Tongue (tissue), 2 donors: ENCODE measurements around the gene NAT14. TPM values are rescaled to one million over a fixed set of nuclear protein-coding genes. Genes with fewer than 3 reads are reported as not detected.

Experiments used
- DNase-seq: peaks from one replicate; pipeline ENCODE4 v3.0.0-alpha.2; 2015
- total RNA-seq: library from RNA; depleted of rRNA; stranded (reverse); fragments of >200 nt; gene quantifications from one replicate; pipeline ENCODE4 v1.2.3, GENCODE V29; 2014

NAT14 gene
- total RNA-seq, 1 donor from 2014 or later = 12.0 TPM

DNA sequence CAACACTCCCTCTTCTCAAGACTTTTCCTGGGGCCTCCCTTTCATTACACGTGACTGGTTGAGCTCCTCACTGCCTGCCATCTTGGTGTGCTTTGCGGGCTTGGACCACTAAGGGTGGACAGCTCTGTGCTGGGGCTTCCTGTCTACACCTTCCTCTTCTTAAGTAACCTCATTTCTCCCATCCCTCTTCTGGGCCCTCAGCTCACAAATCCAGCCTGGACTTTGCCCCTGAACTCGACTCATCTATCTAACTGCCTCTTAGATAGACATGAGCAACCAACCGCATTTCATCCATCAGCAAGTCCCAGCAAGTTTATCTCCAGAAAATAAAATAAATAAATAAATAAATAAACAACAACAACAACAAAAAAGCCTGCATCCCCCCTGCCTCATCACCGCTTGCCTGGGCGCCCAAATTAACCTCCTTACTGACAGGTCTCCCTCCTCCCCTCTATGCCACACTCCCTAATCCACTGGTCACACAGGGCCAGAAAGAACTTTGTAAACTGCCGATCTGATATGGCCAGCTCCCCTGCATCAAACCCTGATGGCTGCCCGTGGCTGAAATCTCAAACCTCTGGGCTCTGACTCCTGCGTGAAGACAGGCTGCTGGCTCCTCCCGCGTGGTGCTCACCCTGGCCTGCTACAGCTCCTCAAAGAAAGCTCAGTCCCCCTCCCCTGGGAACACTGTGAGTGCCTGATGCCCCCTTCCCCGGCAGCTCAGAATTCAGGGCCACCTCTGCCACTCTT is 31.3 kb upstream of the NAT14 start:
- DNase-seq = no peak

DNA sequence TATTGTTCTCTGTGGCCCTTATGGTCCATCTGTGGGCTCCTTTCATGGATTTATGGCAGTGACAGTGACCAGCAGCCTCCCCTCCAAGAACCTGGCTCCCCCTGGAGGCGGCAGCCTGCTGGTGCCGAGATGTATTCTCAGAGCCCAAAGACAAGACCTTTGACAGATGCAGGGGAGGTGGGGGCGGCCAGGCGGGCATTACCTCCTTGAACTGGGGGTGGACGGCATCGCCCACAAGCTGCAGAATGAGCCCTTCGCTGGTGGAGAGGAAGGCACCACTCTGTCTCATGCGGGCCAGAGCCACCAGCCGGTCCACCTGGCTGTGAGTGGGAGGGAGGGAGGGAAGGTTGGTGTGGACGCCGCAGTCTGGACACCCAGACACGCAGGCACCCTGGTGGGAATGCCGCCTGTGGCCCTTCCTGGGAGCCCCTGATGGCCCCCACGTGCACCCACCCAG is 30.2 kb upstream of the NAT14 start:
- DNase-seq = no peak

DNA sequence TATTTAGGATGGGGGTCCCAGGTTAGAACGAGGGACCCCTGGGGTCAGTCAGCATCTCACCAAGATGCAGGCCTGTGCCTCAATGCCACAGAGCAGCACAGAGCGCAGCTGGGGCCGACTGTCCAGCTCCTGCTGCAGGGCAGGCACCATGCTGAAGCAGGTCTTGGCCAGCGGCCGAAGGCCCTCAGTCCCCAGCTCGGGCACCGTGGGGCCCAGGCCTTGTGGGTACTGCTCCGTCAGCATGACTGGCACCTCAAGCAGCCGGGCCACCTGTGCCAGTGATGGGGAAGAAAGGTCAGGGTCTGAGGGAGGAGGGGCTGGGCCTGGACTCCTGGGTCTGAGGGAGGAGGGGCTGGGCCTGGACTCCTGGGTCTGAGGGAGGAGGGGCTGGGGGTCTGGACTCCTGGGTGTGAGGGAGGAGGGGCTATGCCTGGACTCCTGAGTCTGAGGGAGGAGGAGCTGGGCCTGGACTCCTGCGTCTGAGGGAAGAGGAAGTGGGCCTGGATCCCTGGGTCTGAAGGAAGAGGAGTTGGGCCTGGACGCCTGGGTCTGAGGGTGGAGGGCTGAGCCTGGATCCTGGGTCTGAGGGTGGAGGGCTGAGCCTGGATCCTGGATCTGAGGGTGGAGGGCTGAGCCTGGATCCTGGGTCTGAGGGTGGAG is 29.3 kb upstream of the NAT14 start:
- no peak for DNase-seq

DNA sequence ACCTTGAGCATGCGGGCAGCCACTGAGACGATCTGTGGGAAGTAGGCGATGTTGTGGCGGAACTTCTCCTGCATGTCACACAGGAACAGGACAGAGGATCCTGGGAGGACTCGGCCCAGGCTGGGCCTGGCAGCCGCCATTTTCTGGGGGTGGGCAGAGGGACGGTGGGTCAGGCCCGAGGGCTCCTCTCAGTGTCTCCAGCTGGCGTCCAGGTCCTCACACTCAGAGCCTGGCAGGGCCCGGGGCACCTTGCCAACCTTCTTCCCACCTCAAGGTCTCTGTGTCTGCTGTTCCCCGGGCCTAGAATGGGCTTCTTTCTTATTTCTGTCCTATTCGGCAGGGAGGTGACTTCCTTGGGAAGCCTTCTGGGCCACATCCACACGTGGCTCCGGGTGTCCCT is 28.6 kb upstream of the NAT14 start:
- DNase-seq = no peak

DNA sequence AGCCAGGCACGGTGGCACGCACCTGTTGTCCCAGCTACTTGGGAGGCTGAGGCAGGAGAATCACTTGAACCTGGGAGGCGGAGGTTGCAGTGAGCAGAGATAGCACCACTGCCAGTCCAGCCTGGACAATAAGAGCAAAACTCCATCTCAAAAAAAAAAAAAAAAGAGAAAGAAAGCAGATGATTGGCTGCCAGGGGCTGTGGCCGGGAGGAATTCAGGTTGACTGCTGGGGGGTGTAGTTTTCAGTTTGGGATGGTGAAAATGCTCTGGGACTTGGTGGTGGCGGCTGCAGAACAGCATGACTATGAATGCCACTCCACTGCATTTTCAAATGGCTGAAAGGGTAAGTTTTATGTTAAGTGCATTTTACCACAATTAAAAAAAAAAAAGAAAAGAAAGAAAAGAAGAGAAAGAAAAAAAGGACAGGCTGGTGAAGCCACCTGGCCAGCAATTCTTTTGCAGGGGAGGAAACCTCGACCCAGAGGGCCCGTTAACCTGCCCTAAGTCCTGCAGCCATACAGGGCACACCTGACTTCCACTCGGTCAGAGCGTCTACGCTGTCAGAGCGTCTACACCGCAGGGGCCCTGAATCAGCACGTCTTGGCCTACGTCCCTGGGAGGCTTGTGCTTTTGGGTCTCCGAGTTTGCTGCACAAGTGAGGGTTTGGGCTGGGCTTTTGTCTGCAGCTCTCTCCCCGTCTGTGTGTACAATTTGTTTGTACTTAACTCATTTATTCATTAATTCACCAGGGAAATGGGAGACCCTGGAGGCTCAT is 27.1 kb upstream of the NAT14 start:
- DNase-seq = no peak

DNA sequence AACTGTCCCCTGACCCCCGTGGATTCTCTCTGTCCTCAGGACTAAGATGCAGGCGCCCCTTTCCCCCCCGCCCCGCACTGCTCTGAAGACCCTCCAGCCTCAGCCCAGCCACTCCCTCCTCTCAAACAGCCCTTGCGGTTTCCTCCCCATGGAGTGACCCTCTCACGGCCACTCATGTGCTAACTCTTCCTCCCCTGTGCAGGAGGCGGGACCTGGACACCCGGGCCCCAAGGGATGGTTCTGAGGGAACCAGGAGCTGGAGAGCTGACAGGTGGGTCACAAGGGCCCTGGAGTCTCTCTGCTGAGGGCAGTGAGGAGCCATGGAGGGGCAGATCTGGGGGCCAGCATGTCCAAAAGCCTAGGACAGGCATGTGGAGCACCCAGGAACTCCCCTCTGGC is 25.4 kb upstream of the NAT14 start:
- no peak for DNase-seq

DNA sequence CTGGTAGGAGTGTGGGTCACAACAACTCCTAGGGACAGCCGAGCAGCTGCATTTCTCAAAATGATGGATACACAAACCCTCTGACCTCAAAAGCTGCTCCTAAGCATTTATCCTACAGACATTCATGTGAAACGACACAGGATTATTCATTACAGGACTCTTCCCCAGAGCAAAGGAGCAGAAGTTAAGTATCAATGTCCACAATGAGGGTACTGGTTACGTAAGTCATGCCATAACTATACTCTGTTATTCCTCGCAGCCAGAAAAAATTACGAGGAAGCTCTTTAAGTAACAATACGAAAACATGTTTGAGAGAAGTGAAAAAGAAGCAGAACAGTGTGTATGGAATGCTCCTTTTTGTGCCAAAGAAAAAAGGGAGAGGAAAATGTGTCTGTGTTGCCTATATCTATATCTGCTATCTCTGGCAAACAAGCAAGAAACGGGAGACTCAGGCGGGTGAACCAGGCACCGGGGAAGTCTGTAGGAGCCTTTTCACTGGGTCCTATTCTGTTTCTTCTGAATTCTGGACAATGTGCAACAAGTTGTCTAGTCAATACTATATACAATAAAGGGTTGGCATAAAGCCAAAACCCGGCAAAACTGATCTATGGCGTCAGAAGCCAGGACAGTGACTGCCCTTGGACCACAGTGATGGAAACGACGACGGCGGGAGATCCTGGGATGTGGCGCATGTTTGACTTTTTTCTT is 24.9 kb upstream of the NAT14 start:
- DNase-seq = peak; percentile 54

DNA sequence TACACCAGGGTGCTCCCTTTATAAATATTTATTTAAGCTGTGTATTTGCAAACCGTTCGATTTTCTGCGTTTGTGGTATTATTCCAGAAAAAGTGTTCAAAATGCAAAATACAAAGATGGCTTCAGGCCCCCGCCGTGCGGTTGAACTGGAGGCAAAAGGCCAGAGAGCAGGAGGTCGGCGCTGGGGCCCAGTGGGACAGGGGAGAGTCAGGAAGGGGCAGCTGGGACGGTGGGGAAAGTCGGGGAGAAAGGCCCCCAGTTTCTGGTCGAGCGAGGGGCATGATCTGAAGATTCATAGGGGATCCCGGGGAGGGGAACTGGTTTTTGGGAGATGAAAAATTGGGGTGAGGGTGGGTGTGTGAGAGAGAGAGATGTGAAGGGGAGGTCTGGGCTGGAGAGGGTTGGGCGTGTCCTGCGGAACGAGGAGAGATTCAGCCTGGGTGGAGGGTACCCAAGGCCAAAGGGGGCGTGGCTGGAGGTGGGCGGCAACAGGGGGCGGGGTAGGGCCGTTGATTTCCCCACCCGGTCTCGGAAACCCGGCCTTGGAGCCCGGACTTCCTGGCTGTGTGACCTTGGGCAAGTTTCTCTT is 24.2 kb upstream of the NAT14 start:
- DNase-seq = peak; percentile 87

DNA sequence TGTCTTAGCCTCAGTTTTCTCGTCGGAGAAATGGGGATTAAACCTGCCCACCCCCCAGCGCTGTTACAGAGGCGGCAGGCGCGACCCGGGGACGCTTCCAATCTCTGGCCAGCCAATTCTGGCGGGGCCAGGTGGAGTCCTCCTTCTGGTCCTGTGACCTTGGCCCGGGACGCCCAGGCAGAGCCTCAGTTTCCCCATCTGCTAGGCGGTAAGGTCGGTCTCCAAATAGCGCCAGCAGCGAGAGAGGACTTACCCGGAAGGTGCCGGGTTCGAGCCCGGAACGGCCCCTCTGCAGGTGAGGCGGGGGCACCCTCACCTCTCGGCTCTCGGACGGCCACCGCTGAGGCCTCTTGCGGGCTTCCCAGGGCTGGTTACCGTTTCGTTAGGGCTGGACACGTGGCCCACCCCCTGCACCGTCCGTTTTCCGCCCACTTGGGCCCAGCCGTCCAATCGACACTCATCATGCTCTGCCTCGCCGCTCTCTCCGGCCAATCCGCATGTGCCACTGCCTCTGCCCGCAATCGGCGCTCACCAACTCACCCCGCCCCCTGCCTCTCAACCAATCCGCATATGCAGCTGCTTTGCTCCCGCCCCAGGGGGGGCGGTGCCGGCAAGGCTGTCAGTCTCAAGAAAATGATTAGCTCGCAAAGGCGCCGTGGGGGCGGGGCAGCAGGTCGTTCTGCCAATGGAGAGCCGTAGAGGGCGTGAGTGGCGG is 23.6 kb upstream of the NAT14 start, which contains the start of gene ISOC2:
Gene ISOC2 (minus strand): TSS at position 384 of the 715 bp plus-strand sequence. CDS start 5,156 bp downstream, outside the sequence.
- peak; percentile 100 for DNase-seq

DNA sequence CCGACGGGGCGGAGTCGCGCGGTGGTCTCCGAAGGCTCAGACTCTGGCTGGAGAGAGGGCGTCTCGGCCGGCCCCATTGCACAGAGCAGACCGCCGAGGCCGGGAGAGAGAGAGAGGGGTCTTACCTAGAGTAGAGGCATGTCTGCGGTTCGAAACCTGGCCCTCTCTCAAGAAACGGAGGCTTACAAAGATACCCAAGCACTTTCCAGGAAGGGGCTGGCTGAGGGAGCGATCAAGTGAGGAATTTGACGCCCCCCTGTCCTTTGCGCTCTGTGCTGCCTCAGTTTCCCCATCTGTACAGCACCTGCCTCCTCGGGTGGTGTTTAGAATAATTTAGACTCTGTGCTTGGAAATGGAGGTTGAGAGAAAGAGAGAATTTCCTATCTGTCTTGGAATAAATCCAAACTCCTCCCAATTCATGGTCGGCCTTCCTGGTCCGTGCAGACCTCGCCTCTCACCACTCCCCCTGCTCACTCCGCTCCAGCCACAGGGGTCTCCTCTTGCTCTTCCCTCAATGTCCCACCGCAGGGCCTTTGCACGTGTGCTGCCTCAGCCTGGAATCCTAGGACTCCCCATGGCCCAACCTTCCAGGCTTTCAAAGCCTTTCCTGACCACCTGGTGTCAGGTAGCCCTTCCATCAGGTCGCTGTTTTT is 22.9 kb upstream of the NAT14 start:
- DNase-seq = peak; percentile 56

DNA sequence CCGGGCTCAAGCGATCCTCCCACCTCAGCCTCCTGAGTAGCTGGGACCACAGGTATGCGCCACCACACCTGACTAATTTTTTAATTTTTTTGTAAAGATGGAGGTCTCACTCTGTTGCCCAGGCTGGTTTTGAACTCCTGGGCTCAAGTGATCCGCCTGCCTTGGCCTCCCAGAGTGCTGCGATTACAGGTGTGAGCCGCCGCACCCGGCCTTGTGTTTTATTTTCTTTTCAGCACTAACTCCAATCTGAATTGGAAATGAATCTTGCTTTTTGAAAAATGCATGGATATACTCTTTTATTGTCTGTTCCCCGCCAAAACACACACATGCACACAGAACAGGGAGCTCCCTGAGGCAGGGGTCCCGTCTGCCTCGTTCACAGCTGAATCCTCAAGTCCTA is 22.3 kb upstream of the NAT14 start:
- DNase-seq = no peak

DNA sequence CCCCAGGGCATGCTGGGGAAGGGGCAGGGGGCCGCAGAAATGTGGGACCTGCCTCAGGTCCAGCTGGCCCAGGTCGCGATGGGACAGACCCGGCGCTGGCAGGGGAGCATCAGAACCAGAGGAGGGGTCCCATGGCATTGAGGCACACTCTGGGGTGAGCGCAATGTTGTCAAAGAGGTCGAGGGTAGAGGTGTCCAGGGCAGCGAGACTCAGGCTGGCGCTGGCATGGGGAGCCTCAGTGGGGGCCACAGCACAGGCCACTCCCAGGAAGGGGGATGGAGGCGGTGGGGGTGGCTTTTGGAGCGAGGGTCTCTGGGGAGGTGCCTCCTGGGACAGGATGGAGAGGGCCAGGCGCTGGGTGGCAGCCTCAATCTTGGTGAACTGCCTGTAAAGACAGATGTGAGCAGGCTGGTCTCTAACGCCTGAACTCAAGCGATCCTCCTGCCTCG is 21.4 kb upstream of the NAT14 start:
- no peak for DNase-seq

DNA sequence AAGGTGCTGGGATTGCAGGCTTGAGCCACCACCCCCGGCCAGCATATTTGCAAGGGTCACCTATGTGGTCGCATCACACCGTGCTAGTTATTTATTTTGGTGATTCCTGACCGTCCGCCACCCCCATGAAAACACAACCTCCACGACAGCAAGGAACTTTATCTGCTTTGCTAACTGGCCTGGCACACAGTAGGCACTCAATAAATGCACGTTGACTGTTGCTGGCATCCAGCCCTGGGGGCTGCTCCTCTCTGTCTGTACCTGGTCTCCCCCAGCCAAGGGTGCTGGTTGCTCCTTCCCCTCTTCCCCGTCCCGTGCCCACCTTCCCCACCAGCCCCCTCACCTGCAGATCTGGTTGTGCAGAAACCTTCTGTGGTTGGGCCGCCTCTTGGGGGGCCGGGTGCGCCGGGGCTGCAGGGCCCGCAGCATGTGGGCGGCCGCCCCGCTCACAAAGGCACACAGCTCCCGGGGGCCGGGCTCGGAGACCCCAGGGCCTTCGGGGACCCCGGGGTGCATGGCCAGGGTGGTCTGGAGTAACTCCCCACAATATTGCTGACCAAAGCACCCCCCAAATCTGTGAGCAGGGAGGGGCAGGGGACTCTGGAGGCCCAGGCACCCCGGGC is 20.8 kb upstream of the NAT14 start:
- DNase-seq = no peak

DNA sequence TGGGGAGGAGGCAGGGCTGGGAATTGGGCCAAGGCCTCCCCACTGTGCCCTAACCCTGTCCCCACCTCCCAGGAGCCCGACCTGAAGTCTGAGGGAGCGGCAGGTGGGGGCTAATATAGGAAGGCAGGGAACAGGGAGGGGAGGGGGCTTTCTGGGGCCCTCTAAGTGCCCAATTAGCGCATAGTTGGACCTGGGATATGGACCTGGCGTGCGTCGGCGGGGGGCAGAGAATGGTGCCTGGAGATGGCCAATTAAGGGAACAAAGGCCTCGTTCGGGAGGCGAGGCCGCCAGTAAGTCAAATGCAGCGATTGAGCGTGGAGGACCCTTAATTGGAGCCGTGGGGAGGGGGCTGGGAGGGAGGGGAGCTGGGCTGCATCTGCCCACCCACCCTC is 20.3 kb upstream of the NAT14 start, which contains the start of gene C19orf85:
Gene C19orf85 (minus strand): TSS at position 90 of the 393 bp plus-strand sequence. CDS start 197 bp downstream, outside the sequence.
- DNase-seq = no peak

DNA sequence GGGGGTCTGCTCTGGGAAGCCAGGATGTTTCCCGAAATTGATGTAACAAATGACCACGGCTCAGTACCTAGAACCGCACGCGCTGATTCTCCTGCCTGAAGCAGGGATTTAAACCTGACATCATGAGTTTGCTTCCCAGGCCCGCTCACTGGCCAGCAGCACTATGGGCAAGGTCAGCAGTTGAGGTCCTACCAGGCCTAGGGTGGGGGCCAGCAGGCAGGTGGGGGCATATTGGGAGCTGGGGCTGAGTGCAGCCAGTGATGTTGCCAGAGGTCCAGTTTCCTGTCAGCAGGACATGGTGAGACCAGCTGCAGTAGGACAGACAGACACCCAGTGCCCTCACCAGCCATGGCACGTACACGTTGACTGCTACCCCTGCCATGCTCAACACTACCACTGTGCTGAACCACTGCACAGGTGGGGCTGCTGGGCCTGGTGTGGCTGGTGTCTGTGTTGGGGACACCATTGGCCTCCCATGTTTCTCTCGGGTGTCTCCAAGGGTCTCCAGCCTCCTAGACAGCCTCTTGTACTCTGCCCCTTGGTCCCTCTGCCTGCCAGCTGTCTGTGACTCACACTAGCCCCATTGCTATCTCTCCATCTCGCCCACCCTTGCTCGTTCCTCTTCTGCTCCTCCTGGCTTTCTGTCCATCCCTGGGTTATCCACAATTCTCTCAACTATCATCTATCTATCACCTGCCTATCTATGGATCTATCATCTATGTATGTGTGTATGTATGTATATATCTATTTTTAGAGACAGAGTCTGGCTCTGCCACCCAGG is 19.3 kb upstream of the NAT14 start:
- DNase-seq = no peak

DNA sequence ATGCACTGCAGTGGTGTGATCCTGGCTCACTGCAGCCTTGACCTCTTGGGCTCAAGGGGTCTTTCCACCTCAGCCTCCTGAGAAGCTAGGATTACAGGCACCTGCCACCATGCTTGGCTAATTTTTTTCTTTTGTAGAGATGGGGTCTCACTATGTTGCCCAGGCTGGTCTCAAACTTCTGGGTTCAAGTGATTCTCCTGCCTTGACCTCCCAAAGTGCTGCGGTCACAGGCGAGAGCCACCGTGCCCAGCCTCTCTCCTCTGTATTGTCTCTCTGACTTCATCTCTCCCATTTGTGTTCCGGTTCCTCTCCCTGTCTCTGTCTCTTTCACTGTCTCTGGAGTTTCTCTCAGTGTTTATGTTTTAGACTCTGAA is 18.8 kb upstream of the NAT14 start:
- DNase-seq = no peak

DNA sequence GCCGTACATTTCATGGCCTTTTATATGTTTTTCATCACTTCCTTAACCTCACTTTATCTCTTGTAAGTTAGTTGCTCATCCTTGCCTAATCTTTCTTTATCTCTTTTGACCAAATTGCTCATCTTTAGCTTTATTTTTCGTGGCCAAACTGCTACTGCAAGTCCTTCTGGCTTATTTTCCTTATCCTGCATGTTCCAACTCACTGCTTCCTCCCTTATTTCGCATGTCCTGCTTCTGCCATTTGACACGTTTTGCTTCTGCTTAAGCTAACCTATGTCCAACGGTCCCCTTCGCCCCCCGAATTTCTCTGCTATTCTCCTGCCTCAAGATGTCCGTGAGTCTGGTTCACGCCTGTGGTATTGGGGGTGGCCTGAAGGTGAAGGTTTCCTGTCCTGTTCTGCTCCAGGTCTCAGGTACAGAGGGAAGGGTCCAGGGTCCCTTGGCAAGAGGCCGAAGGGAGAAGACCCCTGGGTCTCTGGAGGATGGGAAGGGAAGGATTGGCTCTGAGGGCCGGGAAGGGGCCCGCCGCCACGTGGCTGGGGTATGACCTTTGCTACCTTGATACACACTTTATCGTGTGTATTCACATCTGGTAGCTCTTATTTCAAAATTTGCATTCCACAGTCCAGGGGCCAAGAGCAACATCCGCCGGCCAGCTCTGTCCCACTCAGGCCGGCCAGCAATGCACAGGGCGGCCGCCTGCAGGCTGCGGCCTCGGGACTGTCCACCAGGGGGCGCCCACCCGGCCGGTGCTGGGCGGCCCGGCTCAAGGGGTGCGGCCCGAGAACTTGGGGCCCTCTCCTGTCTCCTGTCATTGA is 17.5 kb upstream of the NAT14 start:
- peak; percentile 68 for DNase-seq

DNA sequence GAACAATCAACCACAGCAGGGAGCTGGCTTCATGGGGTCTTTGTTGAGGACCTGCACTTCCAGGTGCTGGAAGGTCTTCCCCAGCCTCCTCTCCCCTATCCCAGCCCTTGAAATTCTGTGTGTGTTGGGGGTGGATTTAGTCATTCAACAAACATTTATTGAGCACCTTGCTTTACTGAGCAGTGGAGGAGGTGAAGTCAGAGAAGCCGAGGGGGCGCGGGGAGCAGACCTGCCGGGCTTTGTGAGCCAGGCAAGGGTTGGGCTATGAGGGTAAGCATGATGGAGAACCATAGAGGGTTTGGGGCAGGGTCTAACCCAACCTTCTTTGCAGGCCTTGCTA is 17.0 kb upstream of the NAT14 start:
- DNase-seq = no peak
